Fibroblast of gingiva (primary cell): Measurements from ENCODE around the gene MVB12A.

Experiments
- DNase-seq: peaks from one replicate; pipeline ENCODE4 v3.0.0-alpha.2; 2011; ENCODE audit warnings: low read depth

Gene MVB12A

GRCh38 chr19:17419621-17420474 lies at the start of gene MVB12A:
Gene MVB12A, plus strand, starts transcription at chr19:17420047. Its CDS starts 89 bp downstream, at chr19:17420136.
- DNase-seq = peak; percentile 99

- no peak for DNase-seq
Observed at GRCh38 chr19:17376935-17377600, 42.8 kb upstream of the MVB12A start, which contains the start of gene PLVAP. Gene PLVAP, minus strand, starts transcription at chr19:17377342. Its CDS starts 54 bp downstream, at chr19:17377288.

GRCh38 chr19:17378271-17378670 lies 41.6 kb upstream of the MVB12A start:
- DNase-seq = no peak

- DNase-seq = no peak
Observed at GRCh38 chr19:17379221-17379631, 40.6 kb upstream of the MVB12A start.

GRCh38 chr19:17380426-17381138 lies 39.3 kb upstream of the MVB12A start:
- no peak for DNase-seq

- DNase-seq = peak; percentile 18
Observed at GRCh38 chr19:17385878-17386611, 33.8 kb upstream of the MVB12A start.

- DNase-seq = no peak
Observed at GRCh38 chr19:17389288-17389687, 30.6 kb upstream of the MVB12A start.

- no peak for DNase-seq
Observed at GRCh38 chr19:17389957-17390664, 29.7 kb upstream of the MVB12A start.

- peak; percentile 89 for DNase-seq
Observed at GRCh38 chr19:17390665-17391370, 29.0 kb upstream of the MVB12A start.

GRCh38 chr19:17391371-17392151 lies 28.3 kb upstream of the MVB12A start:
- DNase-seq = no peak

- DNase-seq = no peak
Observed at GRCh38 chr19:17393002-17393401, 26.8 kb upstream of the MVB12A start.

GRCh38 chr19:17393914-17394313 lies 25.9 kb upstream of the MVB12A start, which contains the start of gene CCDC194:
Gene CCDC194, minus strand, starts transcription at chr19:17394196. Its CDS starts 38 bp downstream, at chr19:17394158.
- no peak for DNase-seq

GRCh38 chr19:17394891-17395415 lies 24.9 kb upstream of the MVB12A start:
- DNase-seq = peak; percentile 40

GRCh38 chr19:17398902-17399527 lies 20.8 kb upstream of the MVB12A start:
- no peak for DNase-seq

- DNase-seq = no peak
Observed at GRCh38 chr19:17401628-17402027, 18.2 kb upstream of the MVB12A start.

GRCh38 chr19:17402982-17403855 lies 16.6 kb upstream of the MVB12A start:
- no peak for DNase-seq

- no peak for DNase-seq
Observed at GRCh38 chr19:17404015-17404414, 15.8 kb upstream of the MVB12A start.
